K562 (cell line): ENCODE measurements around the gene ATG7. TPM values are rescaled to one million over a fixed set of nuclear protein-coding genes. Genes with fewer than 3 reads are reported as not detected.

ENCODE experiments used
- ARNT ChIP-seq, 2 experiments: fragments of 450-650 bp; IDR thresholded peaks; 2 replicates each; pipeline ENCODE4 v1.6.1; 2016; ENCODE audit warnings: mild to moderate bottlenecking in 1 of 2
- ATF1 ChIP-seq, 2 experiments: fragments of 450-650 bp in 1 of 2; IDR thresholded peaks; 2 replicates each; pipeline ENCODE4 v1.6.1; 2016; ENCODE audit warnings: missing compliant biosample characterization in 1 of 2, missing genetic modification characterization in 1 of 2
- CREM ChIP-seq: IDR thresholded peaks from 2 replicates; pipeline ENCODE4 v1.6.1; 2014; ENCODE audit warnings: antibody characterized with exemption, low read depth
- ETV5 ChIP-seq: sonication (generic); formaldehyde crosslinking; IDR thresholded peaks from 2 replicates; pipeline ENCODE4 v1.4.0; 2020; ENCODE audit warnings: low read depth, mild to moderate bottlenecking, missing genetic modification reagents
- NELFE ChIP-seq: IDR thresholded peaks from 2 replicates; pipeline ENCODE4 v1.6.1; 2011; ENCODE audit warnings: mild to moderate bottlenecking; ENCODE audit not compliant: insufficient read depth, insufficient read length
- NR3C1 ChIP-seq: sonication (generic); formaldehyde crosslinking; IDR thresholded peaks from 2 replicates; pipeline ENCODE4 v1.8.1; 2022; ENCODE audit warnings: missing genetic modification reagents
- SIX5 ChIP-seq, 2 experiments: IDR thresholded peaks; 2 replicates each; pipeline ENCODE4 v1.6.1; 2011; ENCODE audit warnings: low read length in 2 of 2, borderline replicate concordance in 1 of 2, low read depth in 1 of 2, mild to moderate bottlenecking in 1 of 2, moderate library complexity in 1 of 2; ENCODE audit not compliant: insufficient read depth in 1 of 2
- TAF15 ChIP-seq: fragments of 200-400 bp; formaldehyde crosslinking; IDR thresholded peaks from 2 replicates; pipeline ENCODE4 v1.6.1; 2017; ENCODE audit warnings: mild to moderate bottlenecking, low read depth, low read length, moderate library complexity
- ZNF586 ChIP-seq: fragments of 450-650 bp; formaldehyde crosslinking; conservative IDR thresholded peaks from 2 replicates; pipeline ENCODE4 v1.4.0; 2020; ENCODE audit warnings: mild to moderate bottlenecking, moderate library complexity
- polyA plus RNA-seq, 8 experiments: library from polyadenylated mRNA; depleted of rRNA in 4 of 8; stranded (reverse) in 5 of 8; unstranded in 3 of 8; fragments of >200 nt; fragmentation: Nextera tagmentation in 2 of 8; fragmentation: Illumina TruSeq in 1 of 8; extraction: Ambion mirVana in 2 of 8; extraction: Trizol in 1 of 8; gene quantifications; 2 replicates each; pipeline versions ENCODE4 v1.2.1 to v1.2.3, GENCODE V29; 2011 to 2014; ENCODE audit warnings: inconsistent platforms in 1 of 8, missing spikeins in 1 of 8
- total RNA-seq, 7 experiments: library from RNA; depleted of rRNA in 6 of 7; stranded (reverse); fragments of >200 nt in 6 of 7; fragmentation: Illumina TruSeq in 2 of 7; extraction: Trizol in 2 of 7; gene quantifications; 2 replicates each; pipeline versions ENCODE4 v1.2.1 to v1.2.3, GENCODE V29; 2011 to 2021; ENCODE audit warnings: low replicate concordance in 1 of 7
- TF ChIP-seq, protein P1 (sequence below): fragments of 200-400 bp; formaldehyde crosslinking; IDR thresholded peaks from 2 replicates; pipeline ENCODE4 v1.6.1; 2017; ENCODE audit warnings: mild to moderate bottlenecking, low read depth, low read length, moderate library complexity
- TF ChIP-seq, protein P2 (sequence below): conservative IDR thresholded peaks from 2 replicates; pipeline ENCODE4 v1.6.1; 2011; ENCODE audit warnings: low read depth, mild to moderate bottlenecking, low read length; ENCODE audit not compliant: control insufficient read depth
- TF ChIP-seq, protein P3 (sequence below), 2 experiments: fragments of 450-650 bp; formaldehyde crosslinking in 1 of 2; IDR thresholded peaks; 2 replicates each; pipeline versions ENCODE4 v1.4.0 to v1.6.1; 2014 to 2020; ENCODE audit warnings: mild to moderate bottlenecking in 2 of 2, borderline replicate concordance in 1 of 2, low read depth in 1 of 2
- TF ChIP-seq, protein P4 (sequence below), 3 experiments: IDR thresholded peaks in 2 of 3; conservative IDR thresholded peaks in 1 of 3; 2 replicates each; pipeline ENCODE4 v1.5.1; 2011 to 2012; ENCODE audit warnings: low read length in 3 of 3, mild to moderate bottlenecking in 3 of 3, control low read depth in 2 of 3, improper control_type of control experiment in 1 of 3, inconsistent platforms in 1 of 3, low read depth in 1 of 3, mixed read lengths in 1 of 3, moderate library complexity in 1 of 3; ENCODE audit not compliant: insufficient read depth in 2 of 3

The ATG7 gene
- total and polyA plus RNA-seq, 9 of the 15 experiments (the other 6 are each of a cell fraction or from before 2014, with no cell fraction given) = 18.3 to 45.3 (median 33.6) TPM

DNA sequence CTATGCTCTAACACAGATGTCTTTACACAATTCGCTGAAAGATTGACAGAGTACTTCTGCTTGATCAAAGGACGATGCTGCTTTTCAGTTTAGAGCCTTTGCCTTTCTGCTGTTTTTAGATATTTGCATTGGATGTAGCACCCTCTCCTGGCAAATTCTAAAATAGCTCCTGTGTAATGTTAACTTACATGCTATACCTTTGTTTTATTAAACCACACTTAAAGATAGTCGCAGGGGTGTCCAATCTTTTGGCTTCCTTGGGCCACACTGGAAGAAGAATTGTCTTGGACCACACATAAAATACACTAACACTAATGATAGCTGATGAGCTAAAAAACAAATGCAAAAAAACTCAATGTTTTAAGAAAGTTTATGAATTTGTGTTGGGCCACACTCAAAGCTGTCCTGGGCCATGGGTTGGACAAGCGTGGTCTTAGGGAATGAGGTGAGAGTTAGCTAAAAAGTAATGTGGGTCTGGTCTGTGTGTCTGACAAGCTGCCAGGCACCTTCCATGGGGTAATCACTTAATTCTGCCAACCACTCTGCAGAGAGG, 62.9 kb downstream of the ATG7 start (continued):
- TF ChIP-seq, protein P1, sequence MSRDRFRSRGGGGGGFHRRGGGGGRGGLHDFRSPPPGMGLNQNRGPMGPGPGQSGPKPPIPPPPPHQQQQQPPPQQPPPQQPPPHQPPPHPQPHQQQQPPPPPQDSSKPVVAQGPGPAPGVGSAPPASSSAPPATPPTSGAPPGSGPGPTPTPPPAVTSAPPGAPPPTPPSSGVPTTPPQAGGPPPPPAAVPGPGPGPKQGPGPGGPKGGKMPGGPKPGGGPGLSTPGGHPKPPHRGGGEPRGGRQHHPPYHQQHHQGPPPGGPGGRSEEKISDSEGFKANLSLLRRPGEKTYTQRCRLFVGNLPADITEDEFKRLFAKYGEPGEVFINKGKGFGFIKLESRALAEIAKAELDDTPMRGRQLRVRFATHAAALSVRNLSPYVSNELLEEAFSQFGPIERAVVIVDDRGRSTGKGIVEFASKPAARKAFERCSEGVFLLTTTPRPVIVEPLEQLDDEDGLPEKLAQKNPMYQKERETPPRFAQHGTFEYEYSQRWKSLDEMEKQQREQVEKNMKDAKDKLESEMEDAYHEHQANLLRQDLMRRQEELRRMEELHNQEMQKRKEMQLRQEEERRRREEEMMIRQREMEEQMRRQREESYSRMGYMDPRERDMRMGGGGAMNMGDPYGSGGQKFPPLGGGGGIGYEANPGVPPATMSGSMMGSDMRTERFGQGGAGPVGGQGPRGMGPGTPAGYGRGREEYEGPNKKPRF = no peak
- no peak for TF ChIP-seq TAF15
- no peak for TF ChIP-seq ATF1 (CRISPR knock-in tag; IDR thresholded peaks at IDR 0.05)
- no peak for TF ChIP-seq ATF1 (tag; IDR thresholded peaks at IDR 0.05)
- TF ChIP-seq ZNF586 (CRISPR knock-in tag) = no peak
- TF ChIP-seq, protein P2, sequence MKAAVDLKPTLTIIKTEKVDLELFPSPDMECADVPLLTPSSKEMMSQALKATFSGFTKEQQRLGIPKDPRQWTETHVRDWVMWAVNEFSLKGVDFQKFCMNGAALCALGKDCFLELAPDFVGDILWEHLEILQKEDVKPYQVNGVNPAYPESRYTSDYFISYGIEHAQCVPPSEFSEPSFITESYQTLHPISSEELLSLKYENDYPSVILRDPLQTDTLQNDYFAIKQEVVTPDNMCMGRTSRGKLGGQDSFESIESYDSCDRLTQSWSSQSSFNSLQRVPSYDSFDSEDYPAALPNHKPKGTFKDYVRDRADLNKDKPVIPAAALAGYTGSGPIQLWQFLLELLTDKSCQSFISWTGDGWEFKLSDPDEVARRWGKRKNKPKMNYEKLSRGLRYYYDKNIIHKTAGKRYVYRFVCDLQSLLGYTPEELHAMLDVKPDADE = no peak
- no peak for TF ChIP-seq SIX5 (IDR thresholded peaks at IDR 0.05; ENCODE audit: borderline replicate concordance in 1 of 2, insufficient read depth in 1 of 2, low read depth in 1 of 2, low read length in 2 of 2)
- TF ChIP-seq NELFE = no peak
- TF ChIP-seq NR3C1 (CRISPR knock-in tag) = no peak
- TF ChIP-seq CREM = no peak
- TF ChIP-seq, protein P3, sequence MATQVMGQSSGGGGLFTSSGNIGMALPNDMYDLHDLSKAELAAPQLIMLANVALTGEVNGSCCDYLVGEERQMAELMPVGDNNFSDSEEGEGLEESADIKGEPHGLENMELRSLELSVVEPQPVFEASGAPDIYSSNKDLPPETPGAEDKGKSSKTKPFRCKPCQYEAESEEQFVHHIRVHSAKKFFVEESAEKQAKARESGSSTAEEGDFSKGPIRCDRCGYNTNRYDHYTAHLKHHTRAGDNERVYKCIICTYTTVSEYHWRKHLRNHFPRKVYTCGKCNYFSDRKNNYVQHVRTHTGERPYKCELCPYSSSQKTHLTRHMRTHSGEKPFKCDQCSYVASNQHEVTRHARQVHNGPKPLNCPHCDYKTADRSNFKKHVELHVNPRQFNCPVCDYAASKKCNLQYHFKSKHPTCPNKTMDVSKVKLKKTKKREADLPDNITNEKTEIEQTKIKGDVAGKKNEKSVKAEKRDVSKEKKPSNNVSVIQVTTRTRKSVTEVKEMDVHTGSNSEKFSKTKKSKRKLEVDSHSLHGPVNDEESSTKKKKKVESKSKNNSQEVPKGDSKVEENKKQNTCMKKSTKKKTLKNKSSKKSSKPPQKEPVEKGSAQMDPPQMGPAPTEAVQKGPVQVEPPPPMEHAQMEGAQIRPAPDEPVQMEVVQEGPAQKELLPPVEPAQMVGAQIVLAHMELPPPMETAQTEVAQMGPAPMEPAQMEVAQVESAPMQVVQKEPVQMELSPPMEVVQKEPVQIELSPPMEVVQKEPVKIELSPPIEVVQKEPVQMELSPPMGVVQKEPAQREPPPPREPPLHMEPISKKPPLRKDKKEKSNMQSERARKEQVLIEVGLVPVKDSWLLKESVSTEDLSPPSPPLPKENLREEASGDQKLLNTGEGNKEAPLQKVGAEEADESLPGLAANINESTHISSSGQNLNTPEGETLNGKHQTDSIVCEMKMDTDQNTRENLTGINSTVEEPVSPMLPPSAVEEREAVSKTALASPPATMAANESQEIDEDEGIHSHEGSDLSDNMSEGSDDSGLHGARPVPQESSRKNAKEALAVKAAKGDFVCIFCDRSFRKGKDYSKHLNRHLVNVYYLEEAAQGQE (IDR thresholded peaks at IDR 0.05; ENCODE audit: borderline replicate concordance) = peak; percentile 82; the same call in 1 of the 2 replicates
- TF ChIP-seq, protein P3 (CRISPR knock-in tag; IDR thresholded peaks at IDR 0.05; ENCODE audit: low read depth) = no peak
- TF ChIP-seq, protein P4, sequence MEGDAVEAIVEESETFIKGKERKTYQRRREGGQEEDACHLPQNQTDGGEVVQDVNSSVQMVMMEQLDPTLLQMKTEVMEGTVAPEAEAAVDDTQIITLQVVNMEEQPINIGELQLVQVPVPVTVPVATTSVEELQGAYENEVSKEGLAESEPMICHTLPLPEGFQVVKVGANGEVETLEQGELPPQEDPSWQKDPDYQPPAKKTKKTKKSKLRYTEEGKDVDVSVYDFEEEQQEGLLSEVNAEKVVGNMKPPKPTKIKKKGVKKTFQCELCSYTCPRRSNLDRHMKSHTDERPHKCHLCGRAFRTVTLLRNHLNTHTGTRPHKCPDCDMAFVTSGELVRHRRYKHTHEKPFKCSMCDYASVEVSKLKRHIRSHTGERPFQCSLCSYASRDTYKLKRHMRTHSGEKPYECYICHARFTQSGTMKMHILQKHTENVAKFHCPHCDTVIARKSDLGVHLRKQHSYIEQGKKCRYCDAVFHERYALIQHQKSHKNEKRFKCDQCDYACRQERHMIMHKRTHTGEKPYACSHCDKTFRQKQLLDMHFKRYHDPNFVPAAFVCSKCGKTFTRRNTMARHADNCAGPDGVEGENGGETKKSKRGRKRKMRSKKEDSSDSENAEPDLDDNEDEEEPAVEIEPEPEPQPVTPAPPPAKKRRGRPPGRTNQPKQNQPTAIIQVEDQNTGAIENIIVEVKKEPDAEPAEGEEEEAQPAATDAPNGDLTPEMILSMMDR (IDR thresholded peaks at IDR 0.05 in 2 of 3, conservative IDR thresholded peaks at IDR 0.05 in 1 of 3; ENCODE audit: insufficient read depth in 2 of 3, low read depth in 1 of 3, low read length in 3 of 3) = peak; percentile 64 to 89 (median 67); a peak in 5 of 6 replicates
- peak in 1 of 2 experiments; percentile 52; a peak in 1 of 4 replicates for TF ChIP-seq ARNT (IDR thresholded peaks at IDR 0.05)
- TF ChIP-seq ETV5 = no peak
